AG04449 (cell line): Measurements from ENCODE around the gene TRAPPC3.

ENCODE experiments used
- CTCF ChIA-PET: fragments of 350-600 bp; formaldehyde crosslinking; extraction: SDS; loops from one replicate; lab custom pipeline; 2021; ENCODE audit warnings: antibody characterized with exemption; lab: Yijun Ruan, JAX
- POLR2A ChIA-PET: fragments of 400-600, 350-600 bp; formaldehyde crosslinking; extraction: SDS; loops from one replicate; lab custom pipeline; 2020; ENCODE audit warnings: antibody characterized with exemption, inconsistent platforms; lab: Yijun Ruan, JAX
- DNase-seq: peaks from one replicate; pipeline ENCODE4 v3.0.0-alpha.2; 2010; ENCODE audit warnings: low read depth, low spot score
- H3K4me3 ChIP-seq: 2 replicates; pipeline ENCODE4 v1.5.1; 2011; ENCODE audit warnings: low read depth, mild to moderate bottlenecking, control low read depth, low read length
- TF ChIP-seq, protein P1 (sequence below): IDR thresholded peaks from one replicate; pipeline ENCODE4 v1.5.1; 2011; ENCODE audit warnings: mild to moderate bottlenecking, moderate library complexity, low read length, control low read depth, inconsistent platforms; ENCODE audit not compliant: insufficient read depth; ENCODE audit errors: missing control alignments

TRAPPC3 gene

GRCh38 chr1:36128126-36128904, 21.0 kb downstream of the TRAPPC3 start:
- DNase-seq, result no peak
- ChIA-PET POLR2A (interaction anchor here (0.8 to 0.9 kb wide), 2 partner anchors 9 to 14 kb away, joined by 3 read pairs; no protein-coding TSS in a partner anchor), CTCF (interaction anchor here (0.9 to 10.3 kb wide), 4 partner anchors 11 to 60 kb away, joined by 4 to 158 read pairs (median 10); no protein-coding TSS in a partner anchor)
- TF ChIP-seq, protein P1, sequence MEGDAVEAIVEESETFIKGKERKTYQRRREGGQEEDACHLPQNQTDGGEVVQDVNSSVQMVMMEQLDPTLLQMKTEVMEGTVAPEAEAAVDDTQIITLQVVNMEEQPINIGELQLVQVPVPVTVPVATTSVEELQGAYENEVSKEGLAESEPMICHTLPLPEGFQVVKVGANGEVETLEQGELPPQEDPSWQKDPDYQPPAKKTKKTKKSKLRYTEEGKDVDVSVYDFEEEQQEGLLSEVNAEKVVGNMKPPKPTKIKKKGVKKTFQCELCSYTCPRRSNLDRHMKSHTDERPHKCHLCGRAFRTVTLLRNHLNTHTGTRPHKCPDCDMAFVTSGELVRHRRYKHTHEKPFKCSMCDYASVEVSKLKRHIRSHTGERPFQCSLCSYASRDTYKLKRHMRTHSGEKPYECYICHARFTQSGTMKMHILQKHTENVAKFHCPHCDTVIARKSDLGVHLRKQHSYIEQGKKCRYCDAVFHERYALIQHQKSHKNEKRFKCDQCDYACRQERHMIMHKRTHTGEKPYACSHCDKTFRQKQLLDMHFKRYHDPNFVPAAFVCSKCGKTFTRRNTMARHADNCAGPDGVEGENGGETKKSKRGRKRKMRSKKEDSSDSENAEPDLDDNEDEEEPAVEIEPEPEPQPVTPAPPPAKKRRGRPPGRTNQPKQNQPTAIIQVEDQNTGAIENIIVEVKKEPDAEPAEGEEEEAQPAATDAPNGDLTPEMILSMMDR, result no peak
- H3K4me3 ChIP-seq, result no peak overlapping the region

- DNase-seq, result no peak
- POLR2A ChIA-PET, result no interaction called here
- CTCF ChIA-PET, result interaction anchor here (1.6 to 10.3 kb wide), 2 partner anchors 10 to 27 kb away, joined by 14 to 158 read pairs; no protein-coding TSS in a partner anchor
These were observed 22.3 kb downstream of the TRAPPC3 start for GRCh38 chr1:36126797-36127500.

DNA sequence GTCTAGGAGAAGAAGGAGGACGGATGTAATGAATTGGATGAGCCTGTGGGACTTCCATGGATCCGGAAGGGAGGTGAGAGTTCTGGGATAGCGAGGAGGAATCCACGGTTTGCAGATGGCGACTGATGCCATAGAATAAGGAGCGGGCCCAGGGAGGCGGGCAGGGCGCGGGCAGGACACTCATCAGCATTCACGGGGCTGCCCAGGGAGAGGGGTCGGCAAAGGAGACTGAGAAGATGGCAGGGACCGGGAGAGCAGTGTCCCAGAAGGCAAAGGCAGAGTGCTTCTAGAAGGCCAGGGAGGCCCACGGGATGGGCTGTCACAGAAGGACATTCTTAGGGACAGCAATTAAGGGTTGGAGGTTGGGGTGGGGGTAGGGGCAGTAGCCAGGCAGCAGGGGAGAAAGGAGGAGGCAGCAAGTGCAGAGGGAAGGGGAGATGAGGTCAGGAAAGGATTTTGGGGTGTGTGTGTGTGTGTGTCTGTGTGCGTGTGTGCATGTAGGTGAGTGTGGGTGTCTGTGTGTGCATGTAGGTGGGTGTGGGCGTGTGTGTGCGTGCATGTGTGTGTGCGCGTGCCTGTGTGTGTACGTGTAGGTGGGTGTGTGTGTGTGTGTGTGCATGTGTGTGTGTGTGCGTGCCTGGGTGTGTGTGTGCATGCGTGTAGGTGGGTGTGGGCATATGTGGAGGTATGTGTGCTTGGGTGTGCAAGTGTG, 23.1 kb downstream of the TRAPPC3 start:
- CTCF ChIA-PET, result no interaction called here
- H3K4me3 ChIP-seq, result no peak overlapping the region
- POLR2A ChIA-PET, result no interaction called here
- no peak for DNase-seq
- TF ChIP-seq, protein P1, result no peak

More at GRCh38 chr1:36126797-36127500, 22.3 kb downstream of the TRAPPC3 start:
- no peak overlapping the region for H3K4me3 ChIP-seq
- TF ChIP-seq, protein P1, result no peak

DNA sequence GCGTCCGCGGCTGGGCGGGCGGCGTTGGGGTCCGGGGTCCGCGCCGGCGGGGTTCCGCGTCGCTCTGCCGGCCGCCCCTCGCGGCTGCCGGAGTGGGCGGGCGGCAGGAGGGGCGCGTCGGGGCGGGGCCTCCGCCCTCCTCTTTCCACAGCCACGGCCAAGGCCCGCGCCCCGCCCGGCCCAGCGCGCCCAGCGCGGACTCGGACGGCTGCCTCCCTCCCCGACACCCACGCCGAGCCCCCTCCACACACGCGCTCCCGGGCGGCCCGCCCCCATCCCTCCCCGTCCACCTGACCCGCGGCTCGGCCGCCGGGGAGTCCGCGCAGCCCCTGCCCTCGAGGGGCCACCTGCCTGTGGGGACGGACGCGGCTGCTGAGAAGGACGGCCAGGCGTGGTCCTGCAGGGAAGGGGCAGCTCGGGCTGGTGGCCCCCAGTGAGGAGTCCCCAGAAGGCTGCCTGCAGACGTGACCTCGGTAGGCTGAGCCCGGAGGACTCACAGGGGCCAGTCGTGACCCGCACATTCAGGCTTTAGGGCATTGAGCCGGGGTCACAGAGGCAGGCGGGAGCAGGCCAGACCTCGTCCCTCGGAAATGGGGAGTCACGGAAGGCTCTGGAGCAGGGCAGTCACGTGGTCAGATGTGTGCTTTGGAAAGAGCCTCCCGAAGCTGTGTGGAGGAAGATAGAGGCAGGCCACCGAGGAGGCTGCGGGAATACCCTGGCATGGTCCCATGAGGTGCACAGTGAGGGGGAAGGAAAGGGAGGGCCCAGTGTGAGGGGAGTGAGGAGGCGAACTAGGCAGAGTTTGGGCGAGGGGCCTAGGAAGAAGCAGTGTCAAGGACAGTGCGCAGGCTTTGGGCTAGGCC, 23.9 kb downstream of the TRAPPC3 start, which contains the start of gene COL8A2:
Gene COL8A2 (minus strand): TSS at position 94 of the 863 bp plus-strand sequence. CDS start 24,980 bp downstream, outside the sequence.
- TF ChIP-seq, protein P1, result no peak
- no peak for DNase-seq
- POLR2A ChIA-PET, result no interaction called here
- CTCF ChIA-PET, result no interaction called here
- H3K4me3 ChIP-seq, result 0 out of 2 replicates have a peak within 1 kb of the TSS, but pooled peaks have one; percentile 3

GRCh38 chr1:36124404-36125128, 24.7 kb downstream of the TRAPPC3 start:
- no peak for DNase-seq
- H3K4me3 ChIP-seq, result no peak overlapping the region
- CTCF ChIA-PET, result interaction anchor here (0.7 kb wide), 1 partner anchor 10 kb away, joined by 3 read pairs; no protein-coding TSS in a partner anchor
- POLR2A ChIA-PET, result no interaction called here
- TF ChIP-seq, protein P1, result no peak
